RPMI7951 (cell line): Measurements from ENCODE around the gene DCAF12. TPM values are rescaled to one million over a fixed set of nuclear protein-coding genes. Genes with fewer than 3 reads are reported as not detected.
"Not testable (repeated sequence)": the region's sequence is repeated elsewhere in the genome, so short reads cannot be mapped to it uniquely, and the experiment has no call there.

Experiments used
- DNase-seq: peaks from one replicate; pipeline ENCODE4 v3.0.0-alpha.2; 2012; ENCODE audit warnings: low read depth
- total RNA-seq: library from RNA; depleted of rRNA; stranded (reverse); fragments of >200 nt; shearing (Covaris generic); gene quantifications from 2 replicates; pipeline ENCODE4 v1.2.3, GENCODE V29; 2014; rRNA removed

DCAF12 gene
- total RNA-seq: 20.0 and 21.5 TPM in 2 replicates

DNA sequence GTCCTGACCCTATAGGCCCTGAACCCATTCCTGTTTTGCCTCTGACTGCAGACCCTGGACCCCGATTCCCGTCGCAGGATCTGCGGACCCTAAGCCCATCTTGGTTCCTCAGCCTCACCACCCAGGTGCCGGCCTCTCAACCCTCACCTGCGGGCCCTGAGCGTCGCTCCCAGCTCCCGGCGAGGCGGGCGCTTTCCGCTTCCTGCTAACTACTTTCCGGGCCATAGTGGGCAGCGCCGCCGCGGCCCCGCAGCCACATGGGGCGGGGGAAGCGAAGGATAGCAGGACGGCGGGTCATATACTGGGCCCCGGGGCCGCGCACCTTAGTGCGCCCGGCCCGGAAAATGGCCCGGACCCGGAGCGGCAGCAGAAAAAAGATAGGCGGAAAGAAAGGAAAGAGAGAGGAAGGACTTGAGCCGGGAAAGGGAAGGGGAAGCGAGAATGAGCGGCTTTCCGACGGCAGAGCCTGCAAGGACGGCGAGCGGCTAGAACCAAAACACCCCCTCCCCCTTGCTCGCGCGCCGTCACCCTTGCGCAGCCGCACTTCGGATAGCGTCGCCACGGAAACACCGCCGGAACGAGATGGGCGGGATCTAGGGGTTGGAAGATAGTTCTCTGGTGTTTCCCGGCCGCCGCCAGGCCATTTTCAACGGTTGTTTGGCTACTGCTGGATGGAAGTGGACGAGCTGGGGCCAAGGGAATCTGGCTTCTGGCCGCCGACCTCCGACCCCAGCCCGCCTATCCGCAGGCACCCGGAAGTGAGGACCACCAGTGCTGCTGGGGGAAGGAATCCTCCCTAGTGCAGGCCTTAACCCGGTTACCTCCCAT is at the start of gene DCAF12:
DCAF12 (minus strand) TSS at position 492 of the 828 bp plus-strand sequence; CDS start at position 225, 267 bp downstream.
- peak; percentile 86 for DNase-seq

DNA sequence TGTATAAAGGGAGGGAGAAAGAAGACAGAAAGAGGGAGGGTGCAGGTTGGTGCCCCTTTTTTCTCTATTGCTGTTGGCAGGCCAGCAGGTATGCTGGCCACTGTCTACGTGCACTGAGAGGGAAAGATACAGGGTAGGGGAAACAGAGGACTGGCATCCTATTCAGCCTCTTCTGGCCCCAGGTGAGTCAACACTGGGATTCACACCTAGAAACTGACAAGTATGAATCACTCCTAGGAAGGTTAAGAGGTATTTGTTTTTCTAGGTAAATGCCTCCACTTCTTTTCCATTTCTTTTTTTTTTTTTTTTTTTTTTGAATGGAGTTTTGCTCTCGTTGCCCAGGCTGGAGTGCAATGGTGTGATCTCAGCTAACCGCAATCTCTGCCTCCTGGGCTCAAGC is 49.6 kb upstream of the DCAF12 start:
- no peak for DNase-seq

DNA sequence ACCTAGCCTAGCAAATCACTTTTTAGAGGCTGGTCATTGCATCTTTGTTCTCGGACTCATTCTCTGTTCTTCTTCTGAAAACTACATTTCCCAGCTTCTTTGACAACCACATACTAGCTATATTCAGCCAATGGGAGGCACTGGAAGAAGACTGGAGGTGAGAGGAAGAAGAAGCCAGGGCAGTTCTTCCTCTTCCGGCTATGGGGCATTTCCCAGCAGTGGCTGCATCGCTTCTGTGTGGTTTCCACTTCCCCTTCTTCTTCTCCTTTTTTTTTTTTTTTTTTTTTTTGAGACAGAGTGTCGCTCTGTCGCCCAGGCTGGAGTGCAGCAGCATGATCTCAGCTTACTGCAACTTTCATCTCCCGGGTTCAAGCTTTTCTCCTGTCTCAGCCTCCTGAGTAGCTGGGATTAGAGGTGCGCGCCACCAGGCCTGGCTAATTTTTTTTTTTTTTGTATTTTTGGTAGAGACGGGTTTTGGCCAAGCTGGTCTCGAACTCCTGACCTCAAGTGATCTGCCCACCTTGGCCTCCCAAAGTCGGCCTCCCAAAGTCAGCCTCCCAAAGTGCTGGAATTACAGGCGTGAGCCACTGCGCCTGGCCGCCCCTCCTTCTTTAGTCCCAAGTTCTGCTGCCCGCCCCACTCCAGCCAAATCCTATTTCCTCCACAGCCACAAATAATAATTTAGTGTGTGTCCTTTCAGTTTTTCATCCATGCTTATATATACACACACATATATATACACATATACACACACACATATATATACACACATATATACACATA is 45.4 kb upstream of the DCAF12 start:
- no peak for DNase-seq

DNA sequence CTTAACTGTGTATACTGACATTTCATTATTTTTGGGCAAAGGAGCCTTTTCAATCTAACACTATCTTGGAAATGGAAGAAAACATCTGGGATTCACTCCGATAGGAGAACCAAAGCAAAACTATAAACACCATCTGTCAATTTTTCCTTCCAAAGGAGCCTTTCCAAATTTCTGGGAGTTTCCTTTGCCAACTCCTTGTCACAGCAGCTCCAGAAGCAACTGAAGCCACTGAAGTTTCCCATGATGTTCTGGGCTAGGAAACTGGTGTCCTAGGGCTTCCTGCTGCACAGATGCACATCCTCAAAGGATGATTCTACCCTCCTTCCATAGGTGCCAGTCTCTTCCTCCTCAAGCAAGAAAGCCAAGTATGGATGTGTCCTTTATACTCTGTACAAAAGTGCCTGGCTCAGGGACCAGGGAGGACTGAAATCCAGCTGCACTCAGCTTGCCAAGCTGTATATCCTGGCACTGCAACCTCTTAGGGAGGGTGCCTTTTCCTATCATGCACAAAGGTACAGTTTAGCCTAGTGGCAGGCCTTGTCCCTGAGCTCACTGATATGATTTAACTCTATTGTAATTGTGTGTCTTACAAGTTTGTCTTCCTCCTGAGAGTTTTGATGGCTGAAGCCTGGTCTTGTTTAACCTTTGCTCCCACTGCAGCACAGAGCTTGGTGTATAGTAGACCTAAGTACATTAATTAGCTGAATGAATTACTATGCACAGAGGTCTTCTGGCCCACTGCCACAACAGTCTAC is 43.9 kb upstream of the DCAF12 start:
- DNase-seq: no peak

DNA sequence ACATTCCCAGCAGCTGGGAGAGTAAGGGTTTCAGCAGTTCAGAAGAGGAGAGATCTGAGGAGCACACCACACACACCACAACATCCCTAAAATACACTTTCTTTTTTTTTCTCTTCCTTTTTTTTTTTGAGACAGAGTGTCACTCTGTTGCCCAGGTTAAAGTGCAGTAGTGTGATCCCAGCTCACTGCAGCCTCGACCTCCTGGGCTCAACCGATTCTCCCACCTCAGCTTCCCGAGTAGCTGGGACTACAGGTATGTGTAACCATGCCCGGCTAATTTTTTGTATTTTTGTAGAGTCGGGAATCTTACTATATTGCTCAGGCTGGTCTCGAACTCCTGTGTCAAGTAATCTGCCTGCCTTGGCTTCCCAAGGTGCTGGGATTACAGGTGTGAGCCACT is 42.6 kb upstream of the DCAF12 start:
- DNase-seq: no peak

DNA sequence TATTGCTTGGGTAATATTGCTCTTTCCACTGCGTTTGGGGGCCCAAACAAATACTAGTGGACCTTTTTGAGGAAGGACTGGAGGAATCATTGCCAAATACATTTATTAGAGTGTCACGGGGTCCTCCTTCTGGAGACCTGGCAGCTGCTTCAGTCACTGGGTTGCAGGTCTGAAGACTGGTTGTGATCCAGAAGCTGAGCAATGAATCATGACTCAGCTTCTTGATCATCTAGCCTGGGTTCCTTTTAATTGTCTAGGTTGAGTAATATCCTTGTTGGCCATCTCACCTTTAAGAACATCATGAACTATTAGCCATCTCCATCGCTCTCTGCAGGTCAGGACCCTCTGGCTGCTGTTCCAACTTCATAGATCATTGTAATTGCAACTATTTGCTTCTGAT is 36.9 kb upstream of the DCAF12 start:
- no peak for DNase-seq

DNA sequence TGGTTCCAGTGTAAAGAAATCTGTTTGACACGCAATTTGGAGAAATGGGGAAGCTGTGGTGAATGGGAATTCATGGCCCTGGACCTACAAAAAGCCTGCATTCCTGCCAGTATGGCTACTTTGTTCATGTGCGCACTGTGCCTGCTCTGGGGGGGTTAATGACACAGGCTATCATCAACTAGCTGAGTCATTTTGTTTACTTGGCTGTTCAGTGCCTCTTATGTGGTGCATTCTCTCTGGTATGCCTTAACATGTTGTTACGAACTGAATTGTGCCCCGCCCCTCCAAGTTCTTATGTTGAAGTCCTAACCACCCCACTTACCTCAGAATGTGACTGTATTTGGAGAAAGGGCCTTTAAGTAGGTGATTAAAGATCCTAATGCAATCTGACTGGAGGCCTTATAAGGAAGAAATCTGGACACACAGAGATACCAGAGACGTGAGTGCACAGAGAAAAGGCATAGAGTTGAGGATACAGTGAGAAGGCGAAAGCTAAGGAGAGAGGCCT is 31.9 kb upstream of the DCAF12 start:
- peak; percentile 62 for DNase-seq

DNA sequence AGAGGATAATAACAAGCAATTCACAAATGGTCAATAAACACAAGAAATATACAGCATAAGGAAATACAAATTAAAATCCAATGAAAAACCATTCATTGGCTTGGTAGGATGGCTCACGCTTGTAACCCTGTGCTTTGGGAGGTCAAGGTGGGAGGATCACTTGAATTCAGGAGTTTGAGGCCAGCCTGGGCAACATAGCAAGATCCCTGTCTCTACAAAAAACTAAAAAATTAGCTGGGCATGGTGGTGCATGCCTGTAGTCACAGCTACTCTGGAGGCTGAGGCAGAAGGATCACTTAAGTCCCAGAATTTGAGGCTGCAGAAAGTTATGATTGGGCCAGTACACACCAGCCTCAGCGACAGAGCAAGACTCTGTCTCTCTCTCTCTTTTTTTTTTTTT is 31.4 kb upstream of the DCAF12 start:
- DNase-seq: no peak

DNA sequence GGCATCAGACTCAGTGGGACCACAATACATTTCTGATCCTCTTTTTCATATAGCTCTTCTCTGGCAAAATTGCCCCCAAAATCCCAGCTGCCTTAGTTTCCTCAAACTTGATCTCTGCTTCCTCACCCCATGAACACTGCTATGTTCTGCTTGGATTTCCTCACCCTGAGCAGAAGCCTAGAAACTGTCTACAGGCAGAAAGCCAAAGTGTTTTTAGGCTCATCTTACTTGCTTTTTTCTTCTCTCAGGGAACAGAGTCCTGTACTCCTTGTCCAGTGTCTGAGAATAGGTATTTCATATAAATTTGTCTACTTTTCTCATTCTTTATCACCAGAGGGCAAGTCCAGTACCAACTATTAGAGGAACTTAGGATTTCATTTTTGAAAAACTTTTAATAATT is 30.8 kb upstream of the DCAF12 start:
- no peak for DNase-seq

DNA sequence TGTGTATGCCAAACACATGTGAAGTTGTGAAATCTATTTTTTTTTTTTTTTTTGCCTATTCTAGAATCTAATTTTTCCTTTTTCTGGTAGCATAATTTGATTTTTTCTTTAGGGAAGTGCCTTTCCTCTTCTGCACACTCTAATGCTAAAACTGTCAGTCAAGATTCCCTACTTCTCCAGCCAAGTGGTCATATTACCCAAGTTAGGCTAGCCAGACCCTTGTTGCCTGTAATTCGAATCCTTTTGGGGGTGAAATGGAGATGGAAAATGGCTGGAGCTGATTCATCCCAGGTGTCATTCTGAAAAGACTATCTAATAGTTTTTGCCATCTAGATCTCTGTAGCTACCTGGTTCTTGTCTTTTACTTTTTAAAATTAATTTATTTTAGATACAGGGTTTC is 27.6 kb upstream of the DCAF12 start:
- no peak for DNase-seq

DNA sequence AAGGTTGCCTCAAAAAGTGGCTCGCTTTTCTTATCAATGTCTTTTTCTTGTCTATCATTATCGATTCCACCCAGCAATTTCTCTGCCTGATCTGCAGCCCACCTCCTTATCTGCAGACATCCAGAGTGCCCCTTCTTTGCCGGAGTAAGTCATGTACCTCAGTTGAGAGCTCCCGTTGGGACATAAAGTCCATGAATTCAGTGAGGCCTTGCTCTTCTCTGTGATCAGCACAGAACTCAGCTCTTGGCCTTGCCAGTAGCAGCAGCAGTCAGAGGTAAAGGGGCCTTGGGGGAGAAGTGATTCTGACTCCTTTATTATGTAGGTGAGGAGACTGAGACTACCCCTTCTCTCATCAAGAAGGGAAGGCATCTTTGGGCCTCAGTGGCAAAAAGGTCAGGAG is 24.9 kb upstream of the DCAF12 start:
- no peak for DNase-seq

DNA sequence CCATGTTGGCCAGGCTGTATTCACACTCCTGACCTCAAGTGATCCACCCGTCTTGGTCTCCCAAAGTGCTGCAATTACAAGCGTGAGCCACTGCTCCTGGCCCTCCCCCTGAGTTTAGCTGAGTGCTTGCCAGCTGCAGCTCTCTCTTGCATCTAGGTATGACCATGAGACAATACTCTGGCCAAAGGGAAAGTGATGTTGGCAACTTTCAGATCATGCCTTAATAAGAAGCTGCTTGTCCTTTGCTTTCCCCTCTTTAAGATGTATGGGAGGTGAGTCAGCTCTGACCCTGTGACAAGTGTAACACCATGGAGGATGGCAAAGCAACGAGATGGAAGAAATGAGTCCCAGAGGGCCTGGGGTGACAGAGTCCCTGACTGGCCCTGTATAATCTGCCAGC is 18.7 kb upstream of the DCAF12 start:
- peak; percentile 20 for DNase-seq

DNA sequence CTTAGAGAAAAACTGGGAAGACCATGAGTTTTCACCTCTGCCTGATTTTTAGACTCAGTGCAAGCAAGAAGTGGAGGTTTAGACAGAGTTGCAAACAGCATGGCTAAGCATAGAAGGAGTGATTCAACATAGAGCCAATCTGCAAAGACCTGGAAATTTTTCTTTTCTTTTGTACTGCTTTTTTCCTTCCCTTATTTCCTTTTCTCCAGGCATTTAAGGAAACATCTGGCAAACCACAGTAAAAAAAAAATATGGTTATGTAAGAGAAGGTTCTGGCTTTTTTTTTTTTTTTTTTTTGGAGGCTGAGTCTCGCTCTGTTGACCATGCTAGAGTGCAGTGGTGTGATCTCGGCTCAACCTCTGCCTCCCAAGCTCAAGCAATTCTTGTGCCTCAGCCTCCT is 16.6 kb upstream of the DCAF12 start:
- DNase-seq: no peak

DNA sequence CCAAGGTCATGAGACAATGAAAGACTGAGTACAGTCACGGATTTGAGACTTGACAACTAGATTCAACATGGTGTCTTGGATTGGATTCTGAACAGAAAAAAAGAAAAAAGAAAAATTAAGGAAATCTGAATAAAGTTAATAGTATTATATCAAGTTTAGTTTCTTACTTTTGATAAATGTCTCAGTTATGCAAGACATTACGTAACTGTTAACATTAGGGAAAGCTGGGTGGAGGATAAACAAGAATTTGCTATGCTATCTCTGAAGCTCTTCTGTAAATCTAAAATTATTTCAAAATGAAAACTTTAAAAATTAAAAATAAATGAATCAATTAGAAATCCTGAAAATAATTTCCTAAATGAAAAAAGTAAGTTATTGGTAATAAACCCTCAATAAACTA is 14.4 kb upstream of the DCAF12 start:
- DNase-seq: no peak

DNA sequence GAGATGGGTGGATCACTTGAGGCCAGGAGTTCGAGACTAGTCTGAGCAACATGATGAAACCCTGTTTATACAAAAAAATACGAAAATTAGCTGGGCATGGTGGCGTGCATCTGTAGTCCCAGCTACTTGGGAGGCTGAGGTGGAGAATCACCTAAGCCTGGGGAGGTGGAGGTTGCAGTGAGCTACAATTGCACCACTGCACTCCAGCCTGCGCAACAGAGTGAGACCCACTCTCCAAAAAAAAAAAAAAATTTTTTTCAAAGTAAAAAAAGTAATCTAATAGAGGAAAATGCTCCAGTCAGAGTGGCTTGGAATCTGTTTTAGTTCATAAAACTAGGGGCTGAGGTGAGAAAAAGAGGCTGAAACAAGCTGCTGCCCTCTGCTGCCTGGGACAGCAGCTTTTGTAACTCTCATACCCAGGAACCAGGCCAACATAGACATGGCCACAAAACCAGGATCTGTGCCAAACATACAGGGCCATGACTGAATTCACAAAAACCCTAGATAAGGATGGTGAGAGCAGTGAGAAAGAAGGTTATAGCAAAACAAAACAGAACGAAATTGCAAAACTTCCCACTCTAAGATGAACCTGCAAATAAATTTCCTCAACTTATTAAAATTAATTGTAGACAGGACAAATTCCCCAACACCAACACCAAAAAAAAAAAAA is 13.1 kb upstream of the DCAF12 start:
- peak; percentile 83 for DNase-seq

DNA sequence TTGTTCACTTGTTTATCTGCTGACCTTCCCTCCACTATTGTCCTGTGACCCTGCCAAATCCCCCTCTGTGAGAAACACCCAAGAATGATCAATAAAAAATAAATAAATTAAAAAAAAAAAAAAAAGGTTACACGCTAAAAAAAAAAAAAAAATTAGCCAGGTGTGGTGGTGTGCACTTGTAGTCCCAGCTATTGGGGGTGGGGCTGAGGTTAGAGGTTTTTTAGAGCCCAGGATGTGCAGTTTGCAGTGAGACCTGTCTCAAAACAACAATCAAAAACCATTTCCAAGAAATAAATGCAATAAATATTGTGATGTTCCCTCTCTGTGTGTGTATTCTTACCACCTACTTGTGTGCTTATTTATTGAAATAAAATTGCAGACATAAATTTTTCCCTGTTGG is 12.1 kb upstream of the DCAF12 start:
- not testable (repeated sequence) for DNase-seq

DNA sequence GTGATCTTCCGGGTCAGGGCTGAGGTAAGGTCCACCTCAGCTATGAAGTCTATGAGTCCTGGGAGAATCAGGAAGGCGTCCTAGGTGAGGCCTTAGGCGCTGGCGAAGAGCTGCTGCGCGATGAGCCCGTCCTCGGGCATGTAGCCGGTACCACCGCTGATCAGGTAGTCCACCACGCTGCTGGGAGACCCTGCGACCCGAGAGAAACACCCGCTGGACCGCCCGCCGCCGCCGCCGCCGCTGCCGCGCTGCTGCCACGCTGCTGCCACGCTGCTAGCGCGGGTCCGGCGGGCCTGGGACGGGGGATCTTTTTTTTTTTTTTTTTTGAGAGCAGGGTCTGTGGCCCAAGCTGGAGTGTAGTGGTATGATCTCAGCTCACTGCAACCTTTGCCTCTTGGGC is 8.0 kb upstream of the DCAF12 start:
- no peak for DNase-seq

DNA sequence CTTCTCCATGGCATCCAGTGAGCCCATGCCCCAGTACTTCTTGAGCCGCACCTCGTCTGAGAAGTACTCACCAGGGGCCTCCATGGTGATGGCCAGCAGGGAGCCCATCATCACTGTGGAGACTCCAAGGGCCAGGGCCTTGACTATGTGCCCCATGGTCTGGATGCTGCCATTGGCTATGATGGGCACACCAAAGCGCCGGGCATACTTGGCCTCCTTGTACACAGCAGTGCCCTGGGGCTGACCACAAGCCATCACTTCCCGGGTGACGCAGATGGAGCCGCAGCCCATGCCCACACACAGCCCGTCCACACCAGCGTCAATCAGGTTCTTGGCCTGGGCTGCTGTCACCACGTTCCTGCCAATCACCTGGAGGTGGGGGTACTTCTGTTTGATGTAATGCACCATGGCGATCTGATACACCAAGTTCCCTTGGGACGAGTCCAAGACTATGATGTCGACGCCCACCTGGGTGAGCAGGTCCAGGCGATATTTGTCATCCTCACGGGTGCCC is 7.0 kb upstream of the DCAF12 start:
- DNase-seq: peak; percentile 35

DNA sequence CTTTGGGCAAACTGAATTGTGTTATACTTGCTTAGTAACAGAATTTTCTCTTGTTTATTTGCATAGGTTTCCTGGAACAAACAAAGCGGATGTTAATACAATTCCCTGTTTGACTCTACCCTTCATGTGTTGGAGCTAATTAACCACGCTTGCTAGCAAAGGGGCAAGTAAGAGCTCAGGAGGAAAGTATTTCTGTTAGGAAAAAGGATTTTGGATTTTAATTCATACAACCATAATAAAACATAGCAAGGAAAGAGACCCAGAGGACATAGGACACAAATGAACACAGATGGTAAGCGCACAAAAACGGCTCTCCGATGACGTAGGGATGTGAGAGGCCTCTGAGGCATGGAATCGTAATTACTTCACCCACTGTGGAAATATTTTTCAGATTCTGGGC is 5.1 kb upstream of the DCAF12 start:
- DNase-seq: no peak

DNA sequence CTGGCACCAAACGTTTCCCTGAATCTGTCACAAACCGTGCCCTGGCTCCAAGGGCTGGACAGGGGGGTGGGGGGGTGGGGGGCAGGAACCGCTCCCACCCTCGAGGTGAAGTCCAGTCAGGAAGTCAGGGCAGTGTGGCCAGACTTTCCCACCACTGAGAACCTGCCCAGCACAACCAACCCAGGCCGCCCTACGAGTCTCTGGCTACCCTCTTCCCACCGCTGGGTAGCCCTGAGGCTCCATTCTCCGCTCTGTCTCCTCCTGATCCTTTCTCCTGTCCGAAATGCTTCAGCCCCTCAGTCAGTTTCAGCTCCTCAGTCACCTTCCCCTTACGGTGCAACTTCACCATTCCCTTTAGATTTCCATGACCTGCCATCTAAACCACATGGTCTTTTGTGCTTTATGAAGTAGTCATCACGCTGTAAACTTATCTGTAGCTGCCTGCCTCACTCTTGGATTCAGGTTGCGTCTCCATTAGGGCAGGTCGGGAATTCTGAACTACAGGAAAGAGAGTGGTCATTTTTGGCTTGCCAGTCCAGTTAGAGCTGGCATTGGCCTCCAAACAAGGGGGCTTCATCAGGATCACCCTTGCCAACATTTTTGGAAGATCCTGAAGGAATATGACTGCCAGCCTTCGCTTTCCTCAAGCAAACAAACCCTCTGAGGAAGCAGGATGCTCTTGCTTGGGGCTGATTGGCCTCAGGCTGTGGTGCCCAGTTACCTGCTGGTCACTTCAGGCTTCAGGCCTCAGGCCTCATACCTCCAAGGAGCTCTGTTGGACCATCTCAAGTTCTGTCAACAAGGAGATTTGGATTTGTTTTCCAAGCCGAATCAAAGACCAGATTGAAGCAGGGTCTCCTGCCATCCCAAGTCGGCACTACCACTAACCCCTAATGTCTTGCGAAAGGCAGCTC is 794 bp upstream of the DCAF12 start:
- DNase-seq: no peak
